WTC11 (cell line): ENCODE measurements around the gene STRA6. TPM values are rescaled to one million over a fixed set of nuclear protein-coding genes. Genes with fewer than 3 reads are reported as not detected.

Experiments
- ATAC-seq: fragments of 200-7000 bp; cut with Tn5 transposase; 2 replicates; pipeline ENCODE4 v1.10.0; 2021; ENCODE audit warnings: mild to moderate bottlenecking, moderate library complexity
- CTCF ChIA-PET: fragments of 300-600 bp; sonication (Branson Sonifier 250); formaldehyde crosslinking; loops from one replicate; lab custom pipeline; 2021; ENCODE audit warnings: antibody characterized with exemption; lab: Charles Lee
- POLR2A ChIA-PET: fragments of 350-600 bp; sonication (Branson Sonifier 250); formaldehyde crosslinking; loops from one replicate; lab custom pipeline; 2021; ENCODE audit warnings: antibody characterized with exemption; lab: Charles Lee
- DNase-seq: peaks from one replicate; pipeline ENCODE4 v3.0.0; 2021; ENCODE audit warnings: low spot score
- H3K27ac Mint-ChIP-seq: 2 replicates; pipeline ENCODE4 v1.8.0; 2021; ENCODE audit warnings: mixed read lengths
- H3K27me3 Mint-ChIP-seq: 2 replicates; pipeline ENCODE4 v1.8.0; 2021; ENCODE audit warnings: low read depth, mild to moderate bottlenecking, moderate library complexity, mixed read lengths
- H3K36me3 Mint-ChIP-seq: 2 replicates; pipeline ENCODE4 v1.8.0; 2021; ENCODE audit warnings: mixed read lengths
- H3K4me1 Mint-ChIP-seq: 2 replicates; pipeline ENCODE4 v1.8.0; 2022; ENCODE audit warnings: mixed read lengths
- H3K4me3 Mint-ChIP-seq: 2 replicates; pipeline ENCODE4 v1.8.0; 2021; ENCODE audit warnings: mild to moderate bottlenecking, moderate library complexity, mixed read lengths
- H3K9me3 Mint-ChIP-seq: 2 replicates; pipeline ENCODE4 v1.8.0; 2021; ENCODE audit warnings: mixed read lengths
- CREB1 ChIP-seq: sonication (generic); formaldehyde crosslinking; IDR thresholded peaks from 2 replicates; pipeline ENCODE4 v1.8.0; 2023; ENCODE audit warnings: mild to moderate bottlenecking, missing genetic modification reagents
- FOXK1 ChIP-seq: sonication (generic); formaldehyde crosslinking; IDR thresholded peaks from 2 replicates; pipeline ENCODE4 v1.8.0; 2022; ENCODE audit warnings: mild to moderate bottlenecking, moderate library complexity, missing genetic modification reagents
- NR3C1 ChIP-seq: sonication (generic); formaldehyde crosslinking; conservative IDR thresholded peaks from 2 replicates; pipeline ENCODE4 v1.8.1; 2023; ENCODE audit warnings: low read depth, mild to moderate bottlenecking, missing genetic modification reagents
- RELA ChIP-seq: sonication (generic); formaldehyde crosslinking; IDR thresholded peaks from 2 replicates; pipeline ENCODE4 v1.8.1; 2022; ENCODE audit warnings: missing genetic modification reagents, mild to moderate bottlenecking, borderline replicate concordance
- TP53 ChIP-seq: sonication (generic); formaldehyde crosslinking; IDR thresholded peaks from 2 replicates; pipeline ENCODE4 v1.8.1; 2023; ENCODE audit warnings: mild to moderate bottlenecking, missing genetic modification reagents
- ZBTB21 ChIP-seq: sonication (generic); formaldehyde crosslinking; IDR thresholded peaks from 2 replicates; pipeline ENCODE4 v1.8.1; 2023; ENCODE audit warnings: mild to moderate bottlenecking, missing genetic modification reagents, borderline replicate concordance
- ZNF219 ChIP-seq: sonication (generic); formaldehyde crosslinking; IDR thresholded peaks from 2 replicates; pipeline ENCODE4 v1.8.0; 2023; ENCODE audit warnings: missing genetic modification reagents, mild to moderate bottlenecking, borderline replicate concordance
- total RNA-seq: library from RNA; stranded (reverse); gene quantifications from 3 replicates; pipeline ENCODE4 v1.2.3, GENCODE V29; 2021
- TF ChIP-seq, protein P1 (sequence below): sonication (generic); formaldehyde crosslinking; IDR thresholded peaks from 2 replicates; pipeline ENCODE4 v1.8.0; 2022; ENCODE audit warnings: mild to moderate bottlenecking, missing genetic modification reagents
- TF ChIP-seq, protein P2 (sequence below): sonication (generic); formaldehyde crosslinking; IDR thresholded peaks from 2 replicates; pipeline ENCODE4 v1.8.0; 2022; ENCODE audit warnings: mild to moderate bottlenecking, missing genetic modification reagents
- TF ChIP-seq, protein P3 (sequence below): fragments of 250-450 bp; sonication (Bioruptor Pico); IDR thresholded peaks from 2 replicates; pipeline ENCODE4 v1.9.0; 2021; ENCODE audit warnings: mild to moderate bottlenecking
- TF ChIP-seq, protein P4 (sequence below): sonication (generic); formaldehyde crosslinking; IDR thresholded peaks from 2 replicates; pipeline ENCODE4 v1.8.0; 2023; ENCODE audit warnings: missing genetic modification reagents, mild to moderate bottlenecking, borderline replicate concordance
- TF ChIP-seq, protein P5 (sequence below): sonication (generic); formaldehyde crosslinking; IDR thresholded peaks from 2 replicates; pipeline ENCODE4 v1.8.1; 2023; ENCODE audit warnings: mild to moderate bottlenecking, missing genetic modification reagents
- TF ChIP-seq, protein P6 (sequence below): sonication (generic); formaldehyde crosslinking; IDR thresholded peaks from 2 replicates; pipeline ENCODE4 v1.8.0; 2022; ENCODE audit warnings: mild to moderate bottlenecking, missing genetic modification reagents
- TF ChIP-seq, protein P7 (sequence below): fragments of 250-450 bp; sonication (Bioruptor Pico); IDR thresholded peaks from 2 replicates; pipeline ENCODE4 v2.1.2; 2022; ENCODE audit warnings: mild to moderate bottlenecking, moderate library complexity

Gene STRA6
- total RNA-seq, 1 experiment from 2014 or later, result 23.2 TPM

DNA sequence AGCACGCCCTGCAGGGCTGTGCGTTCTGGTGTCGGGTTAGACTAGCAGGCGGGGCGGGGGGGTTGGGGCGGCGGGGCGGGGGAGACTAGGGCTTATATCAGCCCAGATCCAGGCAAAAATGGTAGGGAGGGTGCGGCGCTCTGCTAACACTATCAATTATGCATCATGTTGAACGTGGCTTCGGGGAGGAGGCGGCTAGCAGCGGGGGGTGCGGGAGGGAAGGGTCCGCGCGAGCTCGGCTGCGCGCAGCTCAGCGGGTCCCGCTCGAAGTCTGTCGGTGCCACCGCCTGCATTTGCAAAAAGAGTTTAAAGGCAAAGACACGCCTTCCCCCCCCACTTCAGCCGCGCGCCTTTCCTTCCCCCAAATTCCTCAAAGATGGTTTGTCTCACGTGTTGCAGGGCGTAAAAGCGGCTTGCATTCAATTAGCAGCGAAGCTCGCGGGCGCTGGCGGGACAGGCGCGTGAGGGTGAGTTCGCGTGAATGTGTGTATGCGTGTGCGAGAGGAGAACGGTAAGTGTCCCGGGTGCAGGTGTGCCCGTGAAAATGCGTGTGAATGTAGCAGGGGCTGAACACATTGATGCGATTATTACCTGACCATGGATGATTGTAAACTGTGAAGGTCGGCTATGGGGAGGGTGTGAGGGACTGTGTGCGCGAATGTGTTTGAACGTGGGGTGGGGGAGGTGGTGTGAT, 72.3 kb downstream of the STRA6 start, which contains the start of gene ISLR2:
TSS of gene ISLR2 (plus strand) at position 432 of the 694 bp plus-strand sequence. CDS start 2,169 bp downstream, outside the sequence.
- CTCF ChIA-PET, result interaction anchor here (0.5 to 6.0 kb wide), 16 partner anchors 9 to 244 kb away, joined by 3 to 94 read pairs (median 8); partner anchors contain the start of genes LOXL1 and STRA6
- peaks cover 64% of the 10 kb centered on the region for H3K4me1 Mint-ChIP-seq
- peaks cover 96% of the 10 kb centered on the region for H3K27me3 Mint-ChIP-seq
- POLR2A ChIA-PET, result interaction anchor here (0.7 to 1.6 kb wide), 2 partner anchors 82 to 177 kb away, joined by 4 to 9 read pairs; no protein-coding TSS in a partner anchor
- H3K9me3 Mint-ChIP-seq, result no peaks in the 10 kb centered on the region
- TF ChIP-seq, protein P1, sequence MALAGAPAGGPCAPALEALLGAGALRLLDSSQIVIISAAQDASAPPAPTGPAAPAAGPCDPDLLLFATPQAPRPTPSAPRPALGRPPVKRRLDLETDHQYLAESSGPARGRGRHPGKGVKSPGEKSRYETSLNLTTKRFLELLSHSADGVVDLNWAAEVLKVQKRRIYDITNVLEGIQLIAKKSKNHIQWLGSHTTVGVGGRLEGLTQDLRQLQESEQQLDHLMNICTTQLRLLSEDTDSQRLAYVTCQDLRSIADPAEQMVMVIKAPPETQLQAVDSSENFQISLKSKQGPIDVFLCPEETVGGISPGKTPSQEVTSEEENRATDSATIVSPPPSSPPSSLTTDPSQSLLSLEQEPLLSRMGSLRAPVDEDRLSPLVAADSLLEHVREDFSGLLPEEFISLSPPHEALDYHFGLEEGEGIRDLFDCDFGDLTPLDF (CRISPR knock-in tag), result 0 out of 2 replicates have a peak, but pooled peaks have one; percentile 20
- TF ChIP-seq, protein P2, sequence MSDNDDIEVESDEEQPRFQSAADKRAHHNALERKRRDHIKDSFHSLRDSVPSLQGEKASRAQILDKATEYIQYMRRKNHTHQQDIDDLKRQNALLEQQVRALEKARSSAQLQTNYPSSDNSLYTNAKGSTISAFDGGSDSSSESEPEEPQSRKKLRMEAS (CRISPR knock-in tag), result peak; percentile 83; the same call in 1 of the 2 replicates
- TF ChIP-seq ZNF219 (CRISPR knock-in tag) (0 out of 2 replicates have a peak, but pooled peaks have one; percentile 57), FOXK1 (0 out of 2 replicates have a peak, but pooled peaks have one; percentile 13), ZBTB21 (peak; percentile 6; the same call in 1 of the 2 replicates), CREB1 (CRISPR knock-in tag) (peak; percentile 33; the same call in 1 of the 2 replicates), RELA (CRISPR knock-in tag) (peak; percentile 64; the same call in 1 of the 2 replicates), NR3C1 (CRISPR knock-in tag) (no peak), TP53 (CRISPR knock-in tag) (no peak)
- TF ChIP-seq, protein P3, sequence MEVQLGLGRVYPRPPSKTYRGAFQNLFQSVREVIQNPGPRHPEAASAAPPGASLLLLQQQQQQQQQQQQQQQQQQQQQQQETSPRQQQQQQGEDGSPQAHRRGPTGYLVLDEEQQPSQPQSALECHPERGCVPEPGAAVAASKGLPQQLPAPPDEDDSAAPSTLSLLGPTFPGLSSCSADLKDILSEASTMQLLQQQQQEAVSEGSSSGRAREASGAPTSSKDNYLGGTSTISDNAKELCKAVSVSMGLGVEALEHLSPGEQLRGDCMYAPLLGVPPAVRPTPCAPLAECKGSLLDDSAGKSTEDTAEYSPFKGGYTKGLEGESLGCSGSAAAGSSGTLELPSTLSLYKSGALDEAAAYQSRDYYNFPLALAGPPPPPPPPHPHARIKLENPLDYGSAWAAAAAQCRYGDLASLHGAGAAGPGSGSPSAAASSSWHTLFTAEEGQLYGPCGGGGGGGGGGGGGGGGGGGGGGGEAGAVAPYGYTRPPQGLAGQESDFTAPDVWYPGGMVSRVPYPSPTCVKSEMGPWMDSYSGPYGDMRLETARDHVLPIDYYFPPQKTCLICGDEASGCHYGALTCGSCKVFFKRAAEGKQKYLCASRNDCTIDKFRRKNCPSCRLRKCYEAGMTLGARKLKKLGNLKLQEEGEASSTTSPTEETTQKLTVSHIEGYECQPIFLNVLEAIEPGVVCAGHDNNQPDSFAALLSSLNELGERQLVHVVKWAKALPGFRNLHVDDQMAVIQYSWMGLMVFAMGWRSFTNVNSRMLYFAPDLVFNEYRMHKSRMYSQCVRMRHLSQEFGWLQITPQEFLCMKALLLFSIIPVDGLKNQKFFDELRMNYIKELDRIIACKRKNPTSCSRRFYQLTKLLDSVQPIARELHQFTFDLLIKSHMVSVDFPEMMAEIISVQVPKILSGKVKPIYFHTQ, result no peak
- TF ChIP-seq, protein P4, sequence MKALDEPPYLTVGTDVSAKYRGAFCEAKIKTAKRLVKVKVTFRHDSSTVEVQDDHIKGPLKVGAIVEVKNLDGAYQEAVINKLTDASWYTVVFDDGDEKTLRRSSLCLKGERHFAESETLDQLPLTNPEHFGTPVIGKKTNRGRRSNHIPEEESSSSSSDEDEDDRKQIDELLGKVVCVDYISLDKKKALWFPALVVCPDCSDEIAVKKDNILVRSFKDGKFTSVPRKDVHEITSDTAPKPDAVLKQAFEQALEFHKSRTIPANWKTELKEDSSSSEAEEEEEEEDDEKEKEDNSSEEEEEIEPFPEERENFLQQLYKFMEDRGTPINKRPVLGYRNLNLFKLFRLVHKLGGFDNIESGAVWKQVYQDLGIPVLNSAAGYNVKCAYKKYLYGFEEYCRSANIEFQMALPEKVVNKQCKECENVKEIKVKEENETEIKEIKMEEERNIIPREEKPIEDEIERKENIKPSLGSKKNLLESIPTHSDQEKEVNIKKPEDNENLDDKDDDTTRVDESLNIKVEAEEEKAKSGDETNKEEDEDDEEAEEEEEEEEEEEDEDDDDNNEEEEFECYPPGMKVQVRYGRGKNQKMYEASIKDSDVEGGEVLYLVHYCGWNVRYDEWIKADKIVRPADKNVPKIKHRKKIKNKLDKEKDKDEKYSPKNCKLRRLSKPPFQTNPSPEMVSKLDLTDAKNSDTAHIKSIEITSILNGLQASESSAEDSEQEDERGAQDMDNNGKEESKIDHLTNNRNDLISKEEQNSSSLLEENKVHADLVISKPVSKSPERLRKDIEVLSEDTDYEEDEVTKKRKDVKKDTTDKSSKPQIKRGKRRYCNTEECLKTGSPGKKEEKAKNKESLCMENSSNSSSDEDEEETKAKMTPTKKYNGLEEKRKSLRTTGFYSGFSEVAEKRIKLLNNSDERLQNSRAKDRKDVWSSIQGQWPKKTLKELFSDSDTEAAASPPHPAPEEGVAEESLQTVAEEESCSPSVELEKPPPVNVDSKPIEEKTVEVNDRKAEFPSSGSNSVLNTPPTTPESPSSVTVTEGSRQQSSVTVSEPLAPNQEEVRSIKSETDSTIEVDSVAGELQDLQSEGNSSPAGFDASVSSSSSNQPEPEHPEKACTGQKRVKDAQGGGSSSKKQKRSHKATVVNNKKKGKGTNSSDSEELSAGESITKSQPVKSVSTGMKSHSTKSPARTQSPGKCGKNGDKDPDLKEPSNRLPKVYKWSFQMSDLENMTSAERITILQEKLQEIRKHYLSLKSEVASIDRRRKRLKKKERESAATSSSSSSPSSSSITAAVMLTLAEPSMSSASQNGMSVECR, result peak; percentile 51; the same call in 1 of the 2 replicates
- TF ChIP-seq, protein P5, sequence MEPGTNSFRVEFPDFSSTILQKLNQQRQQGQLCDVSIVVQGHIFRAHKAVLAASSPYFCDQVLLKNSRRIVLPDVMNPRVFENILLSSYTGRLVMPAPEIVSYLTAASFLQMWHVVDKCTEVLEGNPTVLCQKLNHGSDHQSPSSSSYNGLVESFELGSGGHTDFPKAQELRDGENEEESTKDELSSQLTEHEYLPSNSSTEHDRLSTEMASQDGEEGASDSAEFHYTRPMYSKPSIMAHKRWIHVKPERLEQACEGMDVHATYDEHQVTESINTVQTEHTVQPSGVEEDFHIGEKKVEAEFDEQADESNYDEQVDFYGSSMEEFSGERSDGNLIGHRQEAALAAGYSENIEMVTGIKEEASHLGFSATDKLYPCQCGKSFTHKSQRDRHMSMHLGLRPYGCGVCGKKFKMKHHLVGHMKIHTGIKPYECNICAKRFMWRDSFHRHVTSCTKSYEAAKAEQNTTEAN (CRISPR knock-in tag), result 0 out of 2 replicates have a peak, but pooled peaks have one; percentile 47
- TF ChIP-seq, protein P6, sequence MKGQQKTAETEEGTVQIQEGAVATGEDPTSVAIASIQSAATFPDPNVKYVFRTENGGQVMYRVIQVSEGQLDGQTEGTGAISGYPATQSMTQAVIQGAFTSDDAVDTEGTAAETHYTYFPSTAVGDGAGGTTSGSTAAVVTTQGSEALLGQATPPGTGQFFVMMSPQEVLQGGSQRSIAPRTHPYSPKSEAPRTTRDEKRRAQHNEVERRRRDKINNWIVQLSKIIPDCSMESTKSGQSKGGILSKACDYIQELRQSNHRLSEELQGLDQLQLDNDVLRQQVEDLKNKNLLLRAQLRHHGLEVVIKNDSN (CRISPR knock-in tag), result peak; percentile 61
- TF ChIP-seq, protein P7, sequence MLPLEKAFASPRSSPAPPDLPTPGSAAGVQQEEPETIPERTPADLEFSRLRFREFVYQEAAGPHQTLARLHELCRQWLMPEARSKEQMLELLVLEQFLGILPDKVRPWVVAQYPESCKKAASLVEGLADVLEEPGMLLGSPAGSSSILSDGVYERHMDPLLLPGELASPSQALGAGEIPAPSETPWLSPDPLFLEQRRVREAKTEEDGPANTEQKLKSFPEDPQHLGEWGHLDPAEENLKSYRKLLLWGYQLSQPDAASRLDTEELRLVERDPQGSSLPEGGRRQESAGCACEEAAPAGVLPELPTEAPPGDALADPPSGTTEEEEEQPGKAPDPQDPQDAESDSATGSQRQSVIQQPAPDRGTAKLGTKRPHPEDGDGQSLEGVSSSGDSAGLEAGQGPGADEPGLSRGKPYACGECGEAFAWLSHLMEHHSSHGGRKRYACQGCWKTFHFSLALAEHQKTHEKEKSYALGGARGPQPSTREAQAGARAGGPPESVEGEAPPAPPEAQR (CRISPR knock-in tag), result no peak
- ATAC-seq (no peak), DNase-seq (peak; percentile 54)
- H3K27ac Mint-ChIP-seq, result no peak within 1 kb of the TSS
- no peaks in the 10 kb centered on the region; the same call in 1 of the 2 replicates for H3K36me3 Mint-ChIP-seq
- peak within 1 kb of the TSS; percentile 73 for H3K4me3 Mint-ChIP-seq
